Erythroblast (primary cell): ENCODE data around the gene GSTM2.

Experiments
- GATA1 ChIP-seq: IDR thresholded peaks from 2 replicates; pipeline ENCODE4 v1.6.1; 2011; ENCODE audit warnings: low read depth, mild to moderate bottlenecking, control low read depth, low read length, moderate library complexity
- POLR2A ChIP-seq: IDR thresholded peaks from 2 replicates; pipeline ENCODE4 v1.6.1; 2011; ENCODE audit warnings: mild to moderate bottlenecking, low read length

- TF ChIP-seq POLR2A (no peak), GATA1 (no peak)
Observed at GRCh38 chr1:109641861-109642260, 26.0 kb upstream of the GSTM2 start.
